B cell (primary cell): ENCODE results near the gene HDAC11.

Experiments
- CTCF ChIP-seq: fragments of 200-600 bp; IDR thresholded peaks from one replicate; pipeline ENCODE4 v1.8.0; 2022; ENCODE audit warnings: antibody characterized with exemption, mild to moderate bottlenecking
- EZH2 ChIP-seq: IDR thresholded peaks from 2 replicates; pipeline ENCODE4 v1.6.1; 2012; ENCODE audit warnings: borderline replicate concordance, low read depth, mild to moderate bottlenecking, moderate library complexity, low read length; ENCODE audit not compliant: insufficient read depth, poor library complexity, severe bottlenecking

GRCh38 chr3:13520326-13520880, 40.3 kb downstream of the HDAC11 start:
- TF ChIP-seq CTCF (no peak), EZH2 (no peak)
